22Rv1 (cell line): ENCODE data around the gene ZCCHC3.

Experiments
- CTCF ChIP-seq: fragments of 450-650 bp; IDR thresholded peaks from 2 replicates; pipeline ENCODE4 v1.5.1; 2017; ENCODE audit warnings: mild to moderate bottlenecking
- ZFX ChIP-seq: fragments of 450-650 bp; IDR thresholded peaks from 2 replicates; pipeline ENCODE4 v1.6.1; 2017; ENCODE audit warnings: antibody characterized with exemption, borderline replicate concordance

GRCh38 chr20:324177-325044 lies 27.0 kb downstream of the ZCCHC3 start:
- TF ChIP-seq CTCF (peak; percentile 19; the same call in 1 of the 2 replicates), ZFX (no peak)
